ENCODE data around the gene NELFCD. TPM values are rescaled to one million over a fixed set of nuclear protein-coding genes. Genes with fewer than 3 reads are reported as not detected.

The NELFCD gene
- total RNA-seq, 1 donor from 2014 or later: 27.4 TPM

GRCh38 chr20:58984691-58985090, 3.6 kb downstream of the NELFCD start:
- FAIRE-seq: no peak
- Histone ChIP-seq H3K36me3 (ENCODE audit: control insufficient read depth, insufficient read depth, low read length) (peaks cover 13% of the 10 kb centered on the region), H3K27me3 (ENCODE audit: control insufficient read depth, insufficient read depth, low read length) (no peaks in the 10 kb centered on the region), H3K4me3 (ENCODE audit: low read depth, low read length) (no peak overlapping the region)
- TF ChIP-seq CTCF (IDR thresholded peaks at IDR 0.05; ENCODE audit: insufficient read depth, low read length, severe bottlenecking): no peak
- no peak for DNase-seq (ENCODE audit: low read depth)

- H3K4me3 ChIP-seq (ENCODE audit: low read depth, low read length): no peak overlapping the region
- no peak for FAIRE-seq
- DNase-seq (ENCODE audit: low read depth): no peak
- no peak for TF ChIP-seq CTCF (IDR thresholded peaks at IDR 0.05; ENCODE audit: insufficient read depth, low read length, severe bottlenecking)
- H3K27me3 ChIP-seq (ENCODE audit: control insufficient read depth, insufficient read depth, low read length): no peaks in the 10 kb centered on the region
- H3K36me3 ChIP-seq (ENCODE audit: control insufficient read depth, insufficient read depth, low read length): peaks cover 15% of the 10 kb centered on the region
Measured at GRCh38 chr20:58985656-58986055, 4.6 kb downstream of the NELFCD start.

GRCh38 chr20:58986286-58986967, 5.4 kb downstream of the NELFCD start:
- TF ChIP-seq CTCF (IDR thresholded peaks at IDR 0.05; ENCODE audit: insufficient read depth, low read length, severe bottlenecking): no peak
- Histone ChIP-seq H3K27me3 (ENCODE audit: control insufficient read depth, insufficient read depth, low read length) (no peaks in the 10 kb centered on the region), H3K36me3 (ENCODE audit: control insufficient read depth, insufficient read depth, low read length) (peaks cover 21% of the 10 kb centered on the region), H3K4me3 (ENCODE audit: low read depth, low read length) (no peak overlapping the region)
- FAIRE-seq: no peak
- no peak for DNase-seq (ENCODE audit: low read depth)

GRCh38 chr20:58986968-58987517, 6.0 kb downstream of the NELFCD start:
- Histone ChIP-seq H3K4me3 (ENCODE audit: low read depth, low read length) (no peak overlapping the region), H3K36me3 (ENCODE audit: control insufficient read depth, insufficient read depth, low read length) (peaks cover 26% of the 10 kb centered on the region), H3K27me3 (ENCODE audit: control insufficient read depth, insufficient read depth, low read length) (no peaks in the 10 kb centered on the region)
- FAIRE-seq (no peak), DNase-seq (ENCODE audit: low read depth) (no peak)
- TF ChIP-seq CTCF (IDR thresholded peaks at IDR 0.05; ENCODE audit: insufficient read depth, low read length, severe bottlenecking): no peak

- H3K27me3 ChIP-seq (ENCODE audit: control insufficient read depth, insufficient read depth, low read length): no peaks in the 10 kb centered on the region
- FAIRE-seq (no peak), DNase-seq (ENCODE audit: low read depth) (no peak)
- no peak for TF ChIP-seq CTCF (IDR thresholded peaks at IDR 0.05; ENCODE audit: insufficient read depth, low read length, severe bottlenecking)
- H3K36me3 ChIP-seq (ENCODE audit: control insufficient read depth, insufficient read depth, low read length): peaks cover 27% of the 10 kb centered on the region
- H3K4me3 ChIP-seq (ENCODE audit: low read depth, low read length): no peak overlapping the region
Measured at GRCh38 chr20:58987790-58988564, 6.9 kb downstream of the NELFCD start.
